ENCODE data around the gene EPC1.

GRCh38 chr10:32328499-32328898 lies 18.5 kb downstream of the EPC1 start:
- TF ChIP-seq, protein P1, sequence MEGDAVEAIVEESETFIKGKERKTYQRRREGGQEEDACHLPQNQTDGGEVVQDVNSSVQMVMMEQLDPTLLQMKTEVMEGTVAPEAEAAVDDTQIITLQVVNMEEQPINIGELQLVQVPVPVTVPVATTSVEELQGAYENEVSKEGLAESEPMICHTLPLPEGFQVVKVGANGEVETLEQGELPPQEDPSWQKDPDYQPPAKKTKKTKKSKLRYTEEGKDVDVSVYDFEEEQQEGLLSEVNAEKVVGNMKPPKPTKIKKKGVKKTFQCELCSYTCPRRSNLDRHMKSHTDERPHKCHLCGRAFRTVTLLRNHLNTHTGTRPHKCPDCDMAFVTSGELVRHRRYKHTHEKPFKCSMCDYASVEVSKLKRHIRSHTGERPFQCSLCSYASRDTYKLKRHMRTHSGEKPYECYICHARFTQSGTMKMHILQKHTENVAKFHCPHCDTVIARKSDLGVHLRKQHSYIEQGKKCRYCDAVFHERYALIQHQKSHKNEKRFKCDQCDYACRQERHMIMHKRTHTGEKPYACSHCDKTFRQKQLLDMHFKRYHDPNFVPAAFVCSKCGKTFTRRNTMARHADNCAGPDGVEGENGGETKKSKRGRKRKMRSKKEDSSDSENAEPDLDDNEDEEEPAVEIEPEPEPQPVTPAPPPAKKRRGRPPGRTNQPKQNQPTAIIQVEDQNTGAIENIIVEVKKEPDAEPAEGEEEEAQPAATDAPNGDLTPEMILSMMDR (IDR thresholded peaks at IDR 0.05 in 2 of 3, conservative IDR thresholded peaks at IDR 0.05 in 1 of 3; ENCODE audit: insufficient read depth in 2 of 3, low read depth in 1 of 3, low read length in 3 of 3): no peak
- no peak for TF ChIP-seq SP1 (CRISPR knock-in tag; IDR thresholded peaks at IDR 0.05)
- no peak for TF ChIP-seq BDP1 (IDR thresholded peaks at IDR 0.05; ENCODE audit: insufficient read depth, insufficient read length)

Data from K562 (cell line).